Epithelial cell of esophagus (primary cell): ENCODE results near the gene PPP6C.
"Not testable (repeated sequence)": the region's sequence is repeated elsewhere in the genome, so short reads cannot be mapped to it uniquely, and the experiment has no call there.

ENCODE experiments used
- DNase-seq: peaks from one replicate; pipeline ENCODE4 v3.0.0; 2010; ENCODE audit warnings: low read depth
- H3K4me3 ChIP-seq: 2 replicates; pipeline ENCODE4 v1.5.1; 2011; ENCODE audit warnings: mild to moderate bottlenecking, low read length, control low read depth
- TF ChIP-seq, protein P1 (sequence below): IDR thresholded peaks from 2 replicates; pipeline ENCODE4 v1.5.1; 2011; ENCODE audit warnings: low read depth, mild to moderate bottlenecking, low read length, control low read depth, inconsistent platforms; ENCODE audit not compliant: insufficient read depth; ENCODE audit errors: missing control alignments

The PPP6C gene

DNA sequence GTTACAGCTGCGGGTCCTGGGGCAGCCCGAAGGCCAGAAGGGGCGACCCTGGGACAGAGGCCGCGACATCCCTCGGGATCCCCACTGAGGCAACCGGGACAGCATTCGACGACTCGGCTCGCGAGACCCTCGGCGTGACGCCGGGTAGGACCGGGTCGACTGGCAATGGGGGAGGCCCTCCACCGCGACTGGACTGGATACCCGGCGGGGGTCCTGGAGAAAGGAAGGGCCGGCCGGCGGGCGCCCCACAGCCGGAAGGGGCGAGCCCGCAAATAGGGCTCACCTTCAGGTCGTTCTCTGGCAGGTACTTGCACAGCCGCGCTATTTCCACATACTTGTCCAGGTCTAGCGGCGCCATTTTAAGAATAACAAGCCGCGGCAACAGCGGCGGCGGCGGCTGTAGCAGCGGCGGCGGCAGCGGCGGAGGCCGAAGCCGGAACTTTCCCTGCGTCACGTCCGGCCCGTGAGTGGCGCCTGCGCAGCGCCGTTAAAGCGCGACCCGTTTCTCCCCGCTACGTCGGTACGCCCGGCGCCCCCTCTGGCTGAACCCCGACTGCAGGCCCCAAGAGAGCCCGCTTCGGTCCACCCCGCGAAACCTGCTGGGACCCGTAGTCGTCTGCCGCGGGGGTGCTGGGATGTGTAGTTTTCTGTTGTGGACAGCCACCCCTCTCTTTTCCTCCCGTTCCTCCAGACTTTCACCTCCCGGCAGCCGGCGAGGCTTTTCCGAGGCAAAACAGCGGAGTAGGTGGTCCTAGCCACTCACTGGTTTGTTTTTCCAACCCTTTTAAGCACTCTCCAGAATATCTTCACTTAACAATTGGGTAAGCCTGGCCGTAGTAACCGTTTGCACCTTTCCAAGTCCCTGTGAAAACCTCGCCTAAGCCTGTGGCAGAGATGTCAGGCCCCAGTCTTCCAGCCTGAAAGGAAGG is at the start of gene PPP6C:
Gene PPP6C (minus strand): TSS at position 443 of the 929 bp plus-strand sequence. CDS start 85 bp downstream, at position 358.
- peak within 1 kb of the TSS; percentile 96 for H3K4me3 ChIP-seq
- TF ChIP-seq, protein P1, sequence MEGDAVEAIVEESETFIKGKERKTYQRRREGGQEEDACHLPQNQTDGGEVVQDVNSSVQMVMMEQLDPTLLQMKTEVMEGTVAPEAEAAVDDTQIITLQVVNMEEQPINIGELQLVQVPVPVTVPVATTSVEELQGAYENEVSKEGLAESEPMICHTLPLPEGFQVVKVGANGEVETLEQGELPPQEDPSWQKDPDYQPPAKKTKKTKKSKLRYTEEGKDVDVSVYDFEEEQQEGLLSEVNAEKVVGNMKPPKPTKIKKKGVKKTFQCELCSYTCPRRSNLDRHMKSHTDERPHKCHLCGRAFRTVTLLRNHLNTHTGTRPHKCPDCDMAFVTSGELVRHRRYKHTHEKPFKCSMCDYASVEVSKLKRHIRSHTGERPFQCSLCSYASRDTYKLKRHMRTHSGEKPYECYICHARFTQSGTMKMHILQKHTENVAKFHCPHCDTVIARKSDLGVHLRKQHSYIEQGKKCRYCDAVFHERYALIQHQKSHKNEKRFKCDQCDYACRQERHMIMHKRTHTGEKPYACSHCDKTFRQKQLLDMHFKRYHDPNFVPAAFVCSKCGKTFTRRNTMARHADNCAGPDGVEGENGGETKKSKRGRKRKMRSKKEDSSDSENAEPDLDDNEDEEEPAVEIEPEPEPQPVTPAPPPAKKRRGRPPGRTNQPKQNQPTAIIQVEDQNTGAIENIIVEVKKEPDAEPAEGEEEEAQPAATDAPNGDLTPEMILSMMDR, result peak; percentile 61
- peak; percentile 97 for DNase-seq

DNA sequence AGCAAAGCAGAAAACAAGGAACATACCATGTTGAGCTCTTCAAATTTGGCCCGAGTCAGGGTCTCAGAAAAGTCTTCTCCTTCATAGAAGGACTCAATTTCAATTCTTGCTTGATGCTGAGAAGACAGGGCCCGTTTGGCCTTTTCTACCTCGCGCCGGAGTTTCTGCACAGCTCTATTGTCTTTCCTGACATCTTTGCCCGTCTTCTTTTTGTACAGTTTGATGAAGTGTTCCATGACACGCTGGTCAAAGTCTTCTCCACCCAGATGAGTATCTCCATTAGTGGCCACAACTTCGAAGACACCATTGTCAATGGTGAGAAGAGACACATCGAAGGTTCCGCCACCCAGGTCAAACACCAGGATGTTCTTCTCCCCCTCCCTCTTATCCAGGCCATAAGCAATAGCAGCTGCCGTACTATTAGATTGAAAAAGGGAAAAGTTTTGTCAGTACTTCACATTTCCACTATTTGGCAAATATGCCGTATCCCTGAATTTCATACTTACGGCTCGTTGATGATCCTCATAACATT is 49.4 kb upstream of the PPP6C start:
- peak overlapping the region; percentile 88 for H3K4me3 ChIP-seq
- TF ChIP-seq, protein P1, result no peak
- DNase-seq, result no peak

DNA sequence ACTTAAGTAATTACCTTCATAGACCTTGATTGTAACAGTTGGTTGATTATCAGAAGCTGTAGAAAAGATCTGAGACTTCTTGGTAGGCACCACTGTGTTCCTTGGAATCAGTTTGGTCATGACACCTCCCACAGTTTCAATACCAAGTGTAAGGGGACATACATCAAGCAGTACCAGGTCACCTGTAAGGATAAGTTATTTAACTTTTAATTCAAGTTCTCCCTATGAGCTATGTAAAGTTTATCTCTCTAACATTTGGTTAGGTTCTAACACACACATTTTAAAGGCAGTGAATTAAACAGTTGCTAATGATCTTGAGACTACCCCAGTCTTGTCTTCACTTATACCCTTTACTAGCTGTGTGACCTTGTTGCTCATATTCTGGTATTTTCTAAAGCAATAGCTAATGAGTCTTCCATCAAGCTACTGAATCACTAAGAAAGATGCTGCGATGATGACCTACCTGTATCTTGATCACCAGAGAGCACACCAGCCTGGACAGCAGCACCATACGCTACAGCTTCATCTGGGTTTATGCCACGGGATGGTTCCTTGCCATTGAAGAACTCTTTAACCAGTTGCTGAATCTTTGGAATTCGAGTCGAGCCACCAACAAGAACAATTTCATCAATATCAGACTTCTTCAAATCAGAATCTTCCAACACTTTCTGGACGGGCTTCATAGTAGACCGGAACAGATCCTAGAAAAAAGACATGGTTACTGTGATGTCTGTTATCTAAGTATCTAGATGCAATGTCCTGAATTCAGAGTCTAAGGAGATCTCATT is 48.7 kb upstream of the PPP6C start:
- TF ChIP-seq, protein P1, result no peak
- DNase-seq, result no peak
- peak overlapping the region; percentile 88 for H3K4me3 ChIP-seq

DNA sequence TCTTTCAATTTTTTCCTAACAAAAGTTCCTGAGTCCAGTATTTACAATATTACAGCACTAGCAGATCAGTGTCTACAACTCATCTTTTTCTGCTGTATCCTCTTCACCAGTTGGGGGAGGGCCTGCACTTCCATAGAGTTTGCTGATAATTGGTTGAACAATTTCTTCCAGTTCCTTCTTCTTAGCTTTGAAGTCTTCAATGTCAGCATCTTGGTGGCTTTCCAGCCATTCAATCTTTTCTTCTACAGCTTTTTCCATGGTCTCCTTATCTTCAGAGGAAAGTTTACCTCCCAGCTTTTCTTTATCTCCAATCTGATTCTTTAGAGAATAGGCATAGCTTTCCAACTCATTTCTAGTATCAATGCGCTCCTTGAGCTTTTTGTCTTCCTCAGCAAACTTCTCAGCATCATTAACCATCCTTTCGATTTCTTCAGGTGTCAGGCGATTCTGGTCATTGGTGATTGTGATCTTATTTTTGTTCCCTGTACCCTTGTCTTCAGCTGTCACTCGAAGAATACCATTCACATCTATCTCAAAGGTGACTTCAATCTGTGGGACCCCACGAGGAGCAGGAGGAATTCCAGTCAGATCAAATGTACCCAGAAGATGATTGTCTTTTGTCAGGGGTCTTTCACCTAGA is 47.0 kb upstream of the PPP6C start:
- not testable (repeated sequence) for H3K4me3 ChIP-seq, DNase-seq

DNA sequence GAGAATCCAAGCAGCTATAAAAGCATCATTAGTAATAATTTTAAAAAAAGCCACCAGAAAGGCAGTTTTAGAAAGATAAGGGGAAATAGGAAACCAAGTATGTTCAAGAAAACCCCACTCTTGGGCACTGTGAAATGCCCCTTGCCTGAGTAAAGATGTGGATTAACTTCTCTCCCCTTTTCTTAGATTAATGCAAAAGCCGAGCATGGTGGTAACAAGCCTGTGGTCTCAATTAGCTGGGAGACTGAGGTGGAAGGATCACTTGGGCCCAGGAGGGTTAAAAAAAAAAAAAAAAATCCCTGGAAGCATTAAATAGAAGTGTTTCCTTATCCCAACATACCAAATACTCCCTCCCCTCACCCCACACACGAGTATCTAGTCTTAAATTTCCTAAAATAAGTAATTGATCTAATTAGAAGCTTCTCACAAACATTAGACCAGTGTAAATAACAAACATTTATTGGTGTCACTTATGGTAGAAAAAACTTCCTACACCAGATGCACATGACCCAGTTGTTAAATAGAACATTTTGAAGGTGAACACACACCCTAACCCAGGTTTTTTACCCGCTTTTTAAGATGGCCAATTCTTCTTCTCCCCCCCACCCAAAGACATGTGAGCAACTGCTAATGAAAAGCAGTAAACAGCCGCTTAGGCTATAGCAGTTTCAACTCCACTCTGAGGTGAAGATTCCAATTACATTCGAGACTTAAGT is 46.4 kb upstream of the PPP6C start:
- TF ChIP-seq, protein P1, result no peak
- no peak overlapping the region for H3K4me3 ChIP-seq
- DNase-seq, result no peak

DNA sequence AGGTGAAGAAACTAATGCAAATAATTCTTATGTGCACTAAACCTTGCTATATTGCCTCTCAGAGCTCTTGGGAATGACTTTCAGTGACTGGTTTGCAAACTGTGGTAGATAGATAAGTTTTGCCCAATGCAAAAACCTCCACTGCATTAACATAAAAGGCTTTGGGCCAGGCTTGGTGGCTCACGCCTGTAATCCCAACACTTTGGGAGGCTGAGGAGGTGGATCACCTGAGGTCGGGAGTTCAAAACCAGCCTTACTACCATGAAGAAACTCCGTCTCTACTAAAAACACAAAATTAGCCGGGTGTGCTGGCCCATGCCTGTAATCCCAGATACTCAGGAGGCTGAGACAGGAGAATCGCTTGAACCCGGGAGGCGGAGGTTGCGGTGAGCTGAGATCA is 44.5 kb upstream of the PPP6C start:
- not testable (repeated sequence) for DNase-seq

DNA sequence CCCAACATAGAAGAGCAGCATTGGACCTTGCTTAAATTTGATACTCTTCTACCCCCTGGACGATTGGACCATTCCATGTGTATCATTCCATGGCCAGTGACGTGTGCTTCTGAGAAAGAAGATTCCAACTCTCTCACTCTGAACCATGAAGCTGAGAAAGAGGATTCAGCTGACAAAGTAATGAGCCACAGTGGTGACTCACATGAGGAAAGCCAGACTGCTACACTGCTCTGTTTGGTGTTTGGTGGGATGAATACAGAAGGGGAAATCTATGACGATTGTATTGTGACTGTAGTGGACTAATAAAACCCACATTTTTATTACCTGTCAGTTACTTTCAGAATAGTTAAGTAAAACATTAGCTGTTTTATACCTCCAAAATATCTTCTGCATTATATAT is 44.1 kb upstream of the PPP6C start:
- TF ChIP-seq, protein P1, result no peak
- DNase-seq, result peak; percentile 95

More for the DNA sequence above, 44.5 kb upstream of the PPP6C start:
- not testable (repeated sequence) for H3K4me3 ChIP-seq

More for the DNA sequence above, 44.1 kb upstream of the PPP6C start:
- H3K4me3 ChIP-seq, result no peak overlapping the region
